Adrenal gland (tissue), 12 donors: Measurements from ENCODE around the gene ACTR8. TPM values are rescaled to one million over a fixed set of nuclear protein-coding genes. Genes with fewer than 3 reads are reported as not detected.

Experiments
- DNase-seq, 7 donors: peaks; one replicate each; pipeline ENCODE4 v3.0.0-alpha.2; 2019 to 2020
- H3K27ac ChIP-seq, 5 donors: fragments of 200-600 bp; sonication (generic) in 4 of 5; 1 replicate in 3 of 5; 2 replicates in 2 of 5; pipeline versions ENCODE4 v1.5.1 to v1.8.0; 2016 to 2020; ENCODE audit warnings: mild to moderate bottlenecking in 1 of 5
- H3K27me3 ChIP-seq: fragments of 200-600 bp; 2 replicates; pipeline ENCODE4 v1.8.0; 2021
- H3K36me3 ChIP-seq, 2 donors: fragments of 200-600 bp; replicated peaks in 1 of 2; 1 replicate in 1 of 2; 2 replicates in 1 of 2; pipeline versions ENCODE4 v1.5.1 to v1.8.0; 2018 to 2022
- H3K4me1 ChIP-seq, 2 donors: fragments of 200-600 bp; replicated peaks in 1 of 2; 1 replicate in 1 of 2; 2 replicates in 1 of 2; pipeline versions ENCODE4 v1.5.1 to v1.8.0; 2018 to 2021
- H3K4me3 ChIP-seq, 4 donors: fragments of 200-600 bp; sonication (generic) in 3 of 4; one replicate each; pipeline ENCODE4 v1.5.1; 2016 to 2018
- H3K9me3 ChIP-seq, 3 donors: fragments of 200-600 bp; sonication (generic) in 1 of 3; replicated peaks in 1 of 3; 1 replicate in 2 of 3; 2 replicates in 1 of 3; pipeline versions ENCODE4 v1.5.1 to v1.8.0; 2016 to 2021
- POLR2A ChIP-seq, 2 donors: fragments of 450-650 bp; IDR thresholded peaks; one replicate each; pipeline ENCODE4 v1.6.1; 2017; ENCODE audit warnings: antibody characterized with exemption in 2 of 2, mild to moderate bottlenecking in 2 of 2, moderate library complexity in 1 of 2
- WGBS, 4 donors: extraction: QIAGEN DNeasy Blood & Tissue Kit in 2 of 4; methylation state at CpG; one replicate each; pipeline versions ENCODE4 v1.1.5 to v1.1.7; 2013 to 2017; 5-methylcytosine and 5-hydroxymethylcytosine counted together
- intact Hi-C, 2 donors: fragments of 100-400 bp; cut with DNase I; formaldehyde crosslinking; loops; one replicate each; pipeline versions ENCODE4 v1.14.1 to v1.15.0; 2022 to 2023
- polyA plus RNA-seq, 3 donors: library from polyadenylated mRNA; stranded (reverse); fragments of 200-250 nt in 2 of 3; fragments of 350-450 nt in 1 of 3; fragmentation: Illumina TruSeq in 1 of 3; extraction: RNeasy Lipid Tissue Mini Kit (QIAGEN cat#74804) in 1 of 3; gene quantifications; one replicate each; pipeline ENCODE4 v1.2.3, GENCODE V29; 2013 to 2014
- total RNA-seq, 9 donors: library from RNA; depleted of rRNA in 4 of 9; stranded (reverse); fragments of >200 nt in 4 of 9; fragments of 120-200 nt in 1 of 9; fragmentation: NEBNext Ultra II Directional in 1 of 9; extraction: Animal tissue kit (Norgen Biotek cat#: 25700) in 1 of 9; gene quantifications; one replicate each; pipeline versions ENCODE4 v1.1.0 to v1.2.4, GENCODE V29; 2013 to 2023
- TF ChIP-seq, protein P1 (sequence below), 6 experiments: fragments of 450-650 bp in 4 of 6; fragments of 200-600 bp in 2 of 6; sonication (generic) in 1 of 6; IDR thresholded peaks; 1 replicate in 5 of 6; 2 replicates in 1 of 6; pipeline versions ENCODE4 v1.5.1 to v1.8.0; 2016 to 2021; ENCODE audit warnings: antibody characterized with exemption in 6 of 6, mild to moderate bottlenecking in 2 of 6, moderate library complexity in 1 of 6
- donor health status: healthy with polysubstance abuse.
- donor health status: Bipolar disorder and iron deficiency.
- donor health status: DM: yes; HTN: yes; CAD: no.
- donor health status: DM: no; HTN: no; CAD: no.
- donor health status: DM: no; HTN: no; CAD: no.
- donor health status: DM: yes; HTN: yes; CAD: no.

ACTR8 gene
- total and polyA plus RNA-seq, 12 donors: 5.8 to 42.2 (median 21.1) TPM

- intact Hi-C loops: no loop called here
- peak overlapping the region in 1 of 5 donors; percentile 78 for H3K27ac ChIP-seq
- peak in 1 of 7 donors; percentile 50 for DNase-seq
- WGBS, 4 donors: 74 to 92% (median 90%) methylated on average over 4 to 9 of the region's 9 CpGs
- H3K36me3 ChIP-seq: no peaks in the 10 kb centered on the region
- H3K4me1 ChIP-seq: peaks cover 7 to 13% of the 10 kb centered on the region in 2 donors
- peak overlapping the region in 1 of 4 donors; percentile 90 for H3K4me3 ChIP-seq
- H3K9me3 ChIP-seq: no peaks in the 10 kb centered on the region
- no peaks in the 10 kb centered on the region for H3K27me3 ChIP-seq
- TF ChIP-seq, protein P1, sequence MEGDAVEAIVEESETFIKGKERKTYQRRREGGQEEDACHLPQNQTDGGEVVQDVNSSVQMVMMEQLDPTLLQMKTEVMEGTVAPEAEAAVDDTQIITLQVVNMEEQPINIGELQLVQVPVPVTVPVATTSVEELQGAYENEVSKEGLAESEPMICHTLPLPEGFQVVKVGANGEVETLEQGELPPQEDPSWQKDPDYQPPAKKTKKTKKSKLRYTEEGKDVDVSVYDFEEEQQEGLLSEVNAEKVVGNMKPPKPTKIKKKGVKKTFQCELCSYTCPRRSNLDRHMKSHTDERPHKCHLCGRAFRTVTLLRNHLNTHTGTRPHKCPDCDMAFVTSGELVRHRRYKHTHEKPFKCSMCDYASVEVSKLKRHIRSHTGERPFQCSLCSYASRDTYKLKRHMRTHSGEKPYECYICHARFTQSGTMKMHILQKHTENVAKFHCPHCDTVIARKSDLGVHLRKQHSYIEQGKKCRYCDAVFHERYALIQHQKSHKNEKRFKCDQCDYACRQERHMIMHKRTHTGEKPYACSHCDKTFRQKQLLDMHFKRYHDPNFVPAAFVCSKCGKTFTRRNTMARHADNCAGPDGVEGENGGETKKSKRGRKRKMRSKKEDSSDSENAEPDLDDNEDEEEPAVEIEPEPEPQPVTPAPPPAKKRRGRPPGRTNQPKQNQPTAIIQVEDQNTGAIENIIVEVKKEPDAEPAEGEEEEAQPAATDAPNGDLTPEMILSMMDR (IDR thresholded peaks at IDR 0.05): no peak
These were observed 37.5 kb downstream of the ACTR8 start for GRCh38 chr3:53844262-53845102.

DNA sequence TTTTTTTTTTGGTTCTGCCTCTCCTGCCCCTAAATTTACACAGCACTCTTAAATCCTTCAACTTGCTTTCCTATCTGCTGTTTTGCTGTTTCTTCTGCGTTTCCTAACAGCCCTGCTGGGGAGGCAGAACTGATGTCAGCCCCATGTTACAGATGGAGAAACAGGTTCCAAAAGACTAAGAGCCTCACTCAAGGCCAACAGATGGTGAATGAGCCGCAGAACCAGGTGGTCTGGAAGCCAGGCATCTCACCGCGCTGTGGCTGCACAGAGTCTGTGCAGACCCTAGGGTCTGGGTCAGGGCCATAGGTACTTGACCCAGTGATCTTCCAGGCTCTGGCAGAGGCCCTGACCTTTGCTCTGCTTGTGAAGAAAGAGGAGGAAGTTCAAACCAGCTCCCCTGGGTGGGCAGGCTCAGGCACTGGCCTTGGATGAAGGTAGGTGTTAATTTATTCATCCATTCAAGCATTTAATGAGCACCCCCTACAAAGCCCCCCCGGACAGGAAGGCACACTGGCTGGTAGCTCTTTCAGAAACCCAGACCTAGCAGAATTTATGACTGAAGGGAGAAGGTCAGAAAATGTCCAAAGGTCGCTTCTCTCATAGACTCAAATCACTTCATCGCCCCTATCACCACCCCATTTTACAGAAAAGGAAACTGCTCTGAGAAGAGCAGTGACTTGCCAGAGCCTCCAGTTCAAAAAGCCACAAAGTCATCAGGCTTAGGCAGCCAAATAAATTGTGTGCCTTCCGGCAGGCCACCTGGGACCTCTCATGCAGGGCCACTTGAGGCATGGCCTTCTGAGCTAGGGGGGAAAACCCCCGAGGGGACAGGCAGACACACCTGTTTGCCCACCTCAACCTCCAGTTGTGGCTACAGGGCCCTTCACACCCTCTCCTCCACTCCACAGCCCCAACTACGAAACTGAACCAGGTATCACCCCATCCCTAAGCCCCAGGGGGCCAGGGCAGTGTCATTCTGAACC lies 38.5 kb downstream of the ACTR8 start:
- intact Hi-C loops: no loop called here
- no peak for TF ChIP-seq POLR2A (IDR thresholded peaks at IDR 0.05)
- TF ChIP-seq, protein P1 (IDR thresholded peaks at IDR 0.05): no peak

GRCh38 chr3:53842436-53843194 lies 39.3 kb downstream of the ACTR8 start:
- H3K27ac ChIP-seq: peak overlapping the region in 4 of 5 donors; percentile 20 to 78 (median 58)
- H3K27me3 ChIP-seq: no peaks in the 10 kb centered on the region
- no peaks in the 10 kb centered on the region for H3K9me3 ChIP-seq
- TF ChIP-seq, protein P1 (IDR thresholded peaks at IDR 0.05): peak in 4 of 6 experiments; percentile 18 to 52 (median 36)
- TF ChIP-seq POLR2A (IDR thresholded peaks at IDR 0.05): no peak
- intact Hi-C loops: no loop called here
- H3K36me3 ChIP-seq: no peaks in the 10 kb centered on the region
- DNase-seq: peak; percentile 46 to 85 (median 80)
- 42 to 62% (median 49%) methylated on average over 8 to 12 of the region's 12 CpGs for WGBS, 4 donors
- H3K4me1 ChIP-seq: peaks cover 7 to 13% of the 10 kb centered on the region in 2 donors
- no peak overlapping the region for H3K4me3 ChIP-seq

More for the DNA sequence above, 38.5 kb downstream of the ACTR8 start:
- Histone ChIP-seq H3K36me3 (no peaks in the 10 kb centered on the region), H3K4me1 (peaks cover 7 to 13% of the 10 kb centered on the region in 2 donors), H3K9me3 (no peaks in the 10 kb centered on the region), H3K27ac (peak overlapping the region in 3 of 5 donors; percentile 8 to 78 (median 57)), H3K27me3 (no peaks in the 10 kb centered on the region), H3K4me3 (no peak overlapping the region)
- WGBS, 4 donors: 73 to 78% (median 76%) methylated on average over 8 to 10 of the region's 10 CpGs
- DNase-seq: peak in 1 of 7 donors; percentile 51
